HG03108 (cell line): Measurements from ENCODE around the gene KIAA1328.
A peak's percentile ranks its signal among the peaks of the same experiment; 100 is the strongest.
"Not testable (repeated sequence)": the region's sequence is repeated elsewhere in the genome, so short reads cannot be mapped to it uniquely, and the experiment has no call there.

Source experiments
- ATAC-seq: cut with Tn5 transposase; IDR thresholded peaks from one replicate; pipeline ENCODE4 v1.9.1; 2021; ENCODE audit warnings: moderate library complexity; ENCODE audit not compliant: unreplicated experiment

Gene KIAA1328

DNA sequence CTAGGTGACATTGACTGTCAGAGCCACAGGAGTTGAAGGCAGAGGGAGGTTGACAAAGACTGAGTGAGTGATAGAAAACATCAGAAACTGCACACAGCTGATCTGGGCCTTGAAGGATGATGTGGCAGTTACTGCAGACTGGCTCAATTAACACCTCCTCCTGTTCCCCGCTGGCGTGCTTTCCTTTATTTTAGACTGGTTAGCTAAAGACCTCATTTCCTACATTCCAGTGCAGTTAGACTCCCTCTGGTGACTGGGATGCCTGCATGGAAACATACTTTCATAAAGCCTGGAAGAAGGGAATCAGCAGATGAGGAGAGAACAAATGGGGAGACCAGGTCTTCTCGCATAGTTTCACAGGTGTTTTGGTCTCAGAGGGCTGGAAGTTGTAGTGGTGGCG, 7.2 kb upstream of the KIAA1328 start:
- no peak for ATAC-seq

GRCh38 chr18:36825526-36825925, 3.4 kb upstream of the KIAA1328 start:
- no peak for ATAC-seq

DNA sequence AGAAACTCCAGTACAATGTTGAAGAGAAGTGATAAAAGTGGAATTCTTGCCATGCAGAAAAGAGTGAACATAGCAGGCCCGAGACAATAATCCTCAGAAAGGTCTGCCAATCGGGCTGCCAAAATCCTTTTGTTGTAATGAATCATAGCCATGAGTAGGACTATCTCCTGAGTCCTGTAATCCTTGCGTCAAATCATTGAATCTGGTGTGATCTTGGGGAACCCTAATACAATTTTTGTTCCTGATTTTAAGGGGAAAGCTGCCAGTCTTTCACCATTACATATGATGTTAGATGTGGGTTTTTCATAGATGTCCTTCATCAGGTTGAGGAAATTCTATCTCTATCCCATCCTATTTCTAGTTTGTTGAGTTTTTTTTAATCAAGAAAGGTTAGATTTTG, 2.4 kb upstream of the KIAA1328 start:
- ATAC-seq, result no peak

DNA sequence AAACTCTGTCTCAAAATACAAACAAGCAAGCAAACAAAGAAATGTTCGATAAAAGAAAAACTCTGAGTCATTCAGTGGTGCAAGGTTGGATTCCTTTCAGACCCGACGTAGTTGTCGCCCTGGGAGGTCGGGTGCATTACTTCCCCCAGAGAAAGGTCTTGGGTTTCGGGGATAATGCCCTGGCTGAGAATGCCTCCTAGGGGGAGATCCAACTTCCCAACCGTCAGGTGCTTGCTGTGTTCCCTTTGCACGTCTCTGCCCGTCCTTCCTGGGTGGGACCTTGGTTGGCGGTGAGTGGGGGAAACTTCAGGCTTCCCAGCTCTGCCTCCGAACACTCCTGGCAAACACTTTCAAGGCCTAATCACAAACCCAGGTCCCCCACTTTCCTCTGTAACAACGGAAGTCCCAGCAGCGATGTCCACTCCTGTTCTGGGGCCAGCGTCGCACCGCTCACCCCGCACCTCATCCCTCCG, 734 bp upstream of the KIAA1328 start:
- ATAC-seq, result peak; percentile 0

GRCh38 chr18:36829362-36830157, 633 bp downstream of the KIAA1328 start:
- ATAC-seq, result no peak

- no peak for ATAC-seq
These were observed 1.2 kb downstream of the KIAA1328 start for GRCh38 chr18:36830158-36830495.

GRCh38 chr18:36831139-36831538, 2.2 kb downstream of the KIAA1328 start:
- ATAC-seq, result no peak

- ATAC-seq, result no peak
These were observed 4.2 kb downstream of the KIAA1328 start for GRCh38 chr18:36833120-36833519.

DNA sequence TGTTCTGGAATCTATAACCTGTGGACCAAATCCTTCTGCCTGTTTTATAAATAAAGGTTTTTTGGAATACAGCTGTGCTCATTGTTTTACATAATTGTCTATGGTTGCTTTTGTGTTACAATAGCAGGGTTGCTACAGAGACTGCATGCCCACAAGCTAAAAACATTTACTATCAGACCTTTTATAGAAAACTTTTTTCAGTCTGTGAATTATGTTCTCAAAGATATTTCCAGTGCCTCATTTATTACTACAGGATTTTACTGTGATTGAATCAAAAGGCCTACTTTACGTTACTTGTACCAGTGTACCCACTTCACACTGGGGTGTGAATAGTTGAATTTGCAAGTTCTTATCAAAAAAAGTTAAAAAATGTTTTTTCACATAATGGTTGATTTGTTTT, 7.0 kb downstream of the KIAA1328 start:
- ATAC-seq, result no peak

DNA sequence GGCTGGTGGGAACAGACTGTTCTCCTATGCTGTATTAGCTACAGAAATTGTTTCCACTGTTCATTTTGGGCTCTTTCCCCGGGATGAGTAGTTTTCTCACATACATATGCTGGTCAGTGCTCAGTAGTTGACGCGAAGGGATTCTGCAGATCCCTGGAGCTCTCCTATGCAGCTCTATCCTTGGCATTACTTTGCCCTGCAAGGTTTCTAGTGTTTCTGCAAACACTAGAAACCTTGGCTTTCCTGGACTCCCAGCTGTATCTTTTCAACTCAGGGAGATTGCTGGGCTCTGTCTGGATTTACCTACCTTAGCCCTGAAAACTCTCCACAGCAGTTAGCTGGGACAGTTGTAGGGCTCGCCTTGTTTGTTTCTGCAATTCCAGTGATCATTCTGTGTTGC, 10.9 kb downstream of the KIAA1328 start:
- ATAC-seq, result no peak

- no peak for ATAC-seq
These were observed 14.3 kb downstream of the KIAA1328 start for GRCh38 chr18:36843199-36843598.

DNA sequence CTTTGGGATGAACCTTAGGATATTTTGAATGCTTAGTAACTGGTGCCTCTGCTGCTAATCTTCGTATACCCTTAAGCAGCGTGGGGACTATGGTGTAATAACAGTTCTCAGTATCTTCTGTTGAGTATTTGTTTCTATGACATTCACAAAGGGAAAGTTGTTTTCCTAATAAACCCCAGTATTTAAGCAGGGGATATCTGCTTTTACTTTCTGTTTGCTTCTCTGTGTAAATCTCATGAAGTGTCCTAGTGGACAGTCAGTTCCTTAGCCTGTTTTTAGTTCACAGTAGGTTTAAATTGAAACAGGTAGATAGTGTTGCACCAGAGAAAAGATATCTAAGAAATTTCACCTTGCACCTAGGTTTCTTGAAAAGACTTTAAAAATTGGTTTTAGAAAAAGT, 14.9 kb downstream of the KIAA1328 start:
- no peak for ATAC-seq

GRCh38 chr18:36848609-36849008, 19.7 kb downstream of the KIAA1328 start:
- ATAC-seq, result no peak

DNA sequence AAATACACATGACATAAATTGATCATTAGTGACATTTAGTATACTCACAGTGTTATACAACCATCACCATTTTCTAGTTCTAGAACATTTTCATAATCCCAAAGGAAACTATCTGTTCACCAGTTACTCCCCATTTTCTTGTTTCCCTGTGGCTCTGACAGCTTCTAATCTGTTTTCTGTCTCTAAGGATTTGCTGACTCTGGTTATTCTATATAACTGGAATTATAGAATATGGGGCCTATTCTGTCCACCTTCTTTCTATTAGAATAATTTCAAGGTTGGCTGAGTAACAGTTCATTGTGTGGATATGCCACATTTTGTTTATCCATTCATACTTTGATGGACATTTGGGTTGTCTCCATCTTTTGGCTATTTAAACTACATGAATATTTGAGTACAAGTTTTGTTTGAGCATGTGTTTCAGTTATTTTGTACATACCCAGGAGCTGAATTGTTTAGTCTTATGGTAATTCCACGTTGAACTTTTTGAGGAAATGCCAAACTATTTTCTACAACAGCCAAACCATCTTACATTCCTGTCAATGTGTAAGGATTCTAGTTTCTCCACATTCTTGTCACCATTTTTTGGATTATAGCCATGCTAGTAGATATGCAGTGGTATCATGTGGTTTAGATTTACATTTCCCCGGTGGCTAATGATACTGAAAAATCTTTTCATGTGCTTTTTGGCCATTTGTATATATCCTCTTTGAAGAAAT, 20.5 kb downstream of the KIAA1328 start:
- no peak for ATAC-seq

GRCh38 chr18:36850527-36851201, 21.7 kb downstream of the KIAA1328 start:
- ATAC-seq, result no peak

- ATAC-seq, result no peak
These were observed 22.3 kb downstream of the KIAA1328 start for GRCh38 chr18:36851202-36851590.

- ATAC-seq, result no peak
These were observed 27.9 kb downstream of the KIAA1328 start for GRCh38 chr18:36856815-36857214.

DNA sequence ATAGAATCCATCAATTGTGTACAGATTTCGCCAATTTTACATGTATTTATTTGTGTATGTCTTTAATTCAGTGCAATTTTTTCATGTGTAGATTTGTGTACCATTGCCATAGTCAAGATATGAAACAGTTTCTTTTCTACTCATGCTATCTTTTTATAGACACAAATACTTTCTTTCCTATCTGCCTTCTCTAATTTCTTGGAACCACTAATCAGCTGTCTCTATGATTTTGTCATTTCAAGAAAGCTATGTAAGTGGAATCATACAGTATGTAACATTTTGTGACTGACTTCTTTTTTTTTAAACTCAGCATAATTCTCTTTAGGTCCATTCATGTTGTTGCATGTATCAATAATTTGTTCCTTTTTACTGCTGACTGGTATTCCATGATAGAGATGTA, 33.3 kb downstream of the KIAA1328 start:
- ATAC-seq, result no peak

- no peak for ATAC-seq
These were observed 38.1 kb downstream of the KIAA1328 start for GRCh38 chr18:36867056-36867455.

DNA sequence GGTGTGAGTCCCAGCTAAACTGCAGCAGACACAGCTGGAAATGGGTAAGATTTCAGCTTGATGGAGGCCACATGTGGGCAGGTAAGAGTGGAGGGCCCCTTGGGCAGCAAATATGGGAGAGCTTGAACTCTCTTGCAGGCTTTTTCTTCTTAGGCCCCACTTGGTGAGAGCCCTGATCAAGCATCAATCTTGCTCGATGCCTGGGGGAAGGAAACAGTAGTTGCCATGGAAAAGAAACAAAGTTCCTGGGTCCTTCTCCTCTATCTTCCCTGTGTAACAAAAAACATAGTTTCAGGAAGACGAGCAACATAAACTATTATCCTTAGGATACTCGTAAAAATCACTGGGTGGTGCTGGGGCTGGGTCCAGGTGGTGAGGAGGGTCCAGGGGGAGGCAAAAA, 42.9 kb downstream of the KIAA1328 start:
- no peak for ATAC-seq

- no peak for ATAC-seq
These were observed 43.4 kb downstream of the KIAA1328 start for GRCh38 chr18:36872329-36872728.

- not testable (repeated sequence) for ATAC-seq
These were observed 44.9 kb downstream of the KIAA1328 start for GRCh38 chr18:36873826-36874225.
